Measurements from ENCODE around the gene RELA.

RELA gene

DNA sequence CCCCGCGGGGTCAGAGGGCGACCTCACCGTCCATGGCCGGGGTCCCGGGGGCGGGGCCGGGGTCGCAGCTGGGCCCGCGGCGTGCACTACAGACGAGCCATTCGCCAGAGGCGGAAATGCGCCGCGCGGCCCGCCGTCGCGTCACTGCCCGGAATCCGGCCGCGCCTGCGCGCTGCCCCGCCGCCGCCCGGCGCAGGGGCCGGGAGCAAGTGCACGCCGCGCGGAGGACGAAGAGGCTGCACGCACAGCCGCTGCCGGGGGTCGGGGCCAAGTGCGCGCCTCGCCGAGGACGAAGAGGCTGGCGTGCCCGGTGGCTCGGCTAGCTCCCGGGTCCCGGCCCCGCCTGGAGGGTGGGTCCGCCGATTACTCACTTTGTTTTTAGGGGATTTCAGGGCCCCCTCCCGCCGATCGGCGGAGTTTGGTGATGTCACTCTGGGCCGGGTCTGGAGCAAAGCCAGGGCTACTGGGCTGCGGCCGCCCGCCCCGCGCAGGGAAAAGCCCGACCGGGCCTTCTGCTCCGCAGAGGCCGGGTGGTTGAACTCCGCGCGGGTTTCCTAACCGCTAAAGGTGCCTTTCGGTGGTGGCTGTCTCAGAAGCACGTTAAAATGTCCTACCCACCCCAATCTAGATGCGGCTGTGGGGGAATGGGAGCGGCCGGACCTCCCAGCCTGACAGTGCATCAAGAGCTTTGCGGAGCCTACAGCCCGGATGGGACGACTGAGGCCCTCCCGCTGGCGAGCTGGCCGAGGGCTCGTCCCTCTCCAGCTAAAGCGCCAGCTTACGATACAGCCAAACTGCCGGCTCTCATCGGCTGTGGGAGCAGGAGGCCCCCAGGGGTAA is at the start of gene RELA:
Gene RELA (minus strand): TSS at position 118 of the 840 bp plus-strand sequence. CDS start 84 bp downstream, at position 34.
- peak; percentile 92 for TF ChIP-seq NFIC (IDR thresholded peaks at IDR 0.05)
- peak; percentile 44; the same call in 1 of the 2 replicates for TF ChIP-seq YY1 (IDR thresholded peaks at IDR 0.05; ENCODE audit: low read depth)
- no peak; the same call in 1 of the 2 replicates for TF ChIP-seq CREB1 (IDR thresholded peaks at IDR 0.05; ENCODE audit: low read depth)
- TF ChIP-seq ZBTB7A (IDR thresholded peaks at IDR 0.05; ENCODE audit: low read depth), result peak; percentile 51
- TF ChIP-seq MAX (IDR thresholded peaks at IDR 0.05), result peak; percentile 49
- TF ChIP-seq TCF12 (IDR thresholded peaks at IDR 0.05; ENCODE audit: low read depth), result peak; percentile 43; the same call in 1 of the 2 replicates
- peak; percentile 65 for TF ChIP-seq TAF1 (IDR thresholded peaks at IDR 0.05; ENCODE audit: low read depth)
- TF ChIP-seq, protein P1, sequence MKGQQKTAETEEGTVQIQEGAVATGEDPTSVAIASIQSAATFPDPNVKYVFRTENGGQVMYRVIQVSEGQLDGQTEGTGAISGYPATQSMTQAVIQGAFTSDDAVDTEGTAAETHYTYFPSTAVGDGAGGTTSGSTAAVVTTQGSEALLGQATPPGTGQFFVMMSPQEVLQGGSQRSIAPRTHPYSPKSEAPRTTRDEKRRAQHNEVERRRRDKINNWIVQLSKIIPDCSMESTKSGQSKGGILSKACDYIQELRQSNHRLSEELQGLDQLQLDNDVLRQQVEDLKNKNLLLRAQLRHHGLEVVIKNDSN (IDR thresholded peaks at IDR 0.05), result no peak

- TF ChIP-seq EGR1 (IDR thresholded peaks at IDR 0.05) (no peak), CREB1 (IDR thresholded peaks at IDR 0.05; ENCODE audit: low read depth) (peak; percentile 90), YY1 (IDR thresholded peaks at IDR 0.05; ENCODE audit: low read depth) (peak; percentile 94), NFIC (IDR thresholded peaks at IDR 0.05) (peak; percentile 72), EP300 (IDR thresholded peaks at IDR 0.05; ENCODE audit: borderline replicate concordance) (peak; percentile 19; the same call in 1 of the 2 replicates), TCF12 (IDR thresholded peaks at IDR 0.05; ENCODE audit: low read depth) (peak; percentile 65; the same call in 1 of the 2 replicates), FOXM1 (IDR thresholded peaks at IDR 0.05; ENCODE audit: borderline replicate concordance, low read depth) (peak; percentile 32; the same call in 1 of the 2 replicates), ZBTB7A (IDR thresholded peaks at IDR 0.05; ENCODE audit: low read depth) (no peak), MAX (IDR thresholded peaks at IDR 0.05) (peak; percentile 95), CEBPB (IDR thresholded peaks at IDR 0.05) (no peak), RAD21 (IDR thresholded peaks at IDR 0.05; ENCODE audit: low read depth) (peak; percentile 95), TAF1 (IDR thresholded peaks at IDR 0.05; ENCODE audit: low read depth) (peak; percentile 96), TEAD4 (IDR thresholded peaks at IDR 0.05) (no peak)
- TF ChIP-seq, protein P2, sequence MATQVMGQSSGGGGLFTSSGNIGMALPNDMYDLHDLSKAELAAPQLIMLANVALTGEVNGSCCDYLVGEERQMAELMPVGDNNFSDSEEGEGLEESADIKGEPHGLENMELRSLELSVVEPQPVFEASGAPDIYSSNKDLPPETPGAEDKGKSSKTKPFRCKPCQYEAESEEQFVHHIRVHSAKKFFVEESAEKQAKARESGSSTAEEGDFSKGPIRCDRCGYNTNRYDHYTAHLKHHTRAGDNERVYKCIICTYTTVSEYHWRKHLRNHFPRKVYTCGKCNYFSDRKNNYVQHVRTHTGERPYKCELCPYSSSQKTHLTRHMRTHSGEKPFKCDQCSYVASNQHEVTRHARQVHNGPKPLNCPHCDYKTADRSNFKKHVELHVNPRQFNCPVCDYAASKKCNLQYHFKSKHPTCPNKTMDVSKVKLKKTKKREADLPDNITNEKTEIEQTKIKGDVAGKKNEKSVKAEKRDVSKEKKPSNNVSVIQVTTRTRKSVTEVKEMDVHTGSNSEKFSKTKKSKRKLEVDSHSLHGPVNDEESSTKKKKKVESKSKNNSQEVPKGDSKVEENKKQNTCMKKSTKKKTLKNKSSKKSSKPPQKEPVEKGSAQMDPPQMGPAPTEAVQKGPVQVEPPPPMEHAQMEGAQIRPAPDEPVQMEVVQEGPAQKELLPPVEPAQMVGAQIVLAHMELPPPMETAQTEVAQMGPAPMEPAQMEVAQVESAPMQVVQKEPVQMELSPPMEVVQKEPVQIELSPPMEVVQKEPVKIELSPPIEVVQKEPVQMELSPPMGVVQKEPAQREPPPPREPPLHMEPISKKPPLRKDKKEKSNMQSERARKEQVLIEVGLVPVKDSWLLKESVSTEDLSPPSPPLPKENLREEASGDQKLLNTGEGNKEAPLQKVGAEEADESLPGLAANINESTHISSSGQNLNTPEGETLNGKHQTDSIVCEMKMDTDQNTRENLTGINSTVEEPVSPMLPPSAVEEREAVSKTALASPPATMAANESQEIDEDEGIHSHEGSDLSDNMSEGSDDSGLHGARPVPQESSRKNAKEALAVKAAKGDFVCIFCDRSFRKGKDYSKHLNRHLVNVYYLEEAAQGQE (IDR thresholded peaks at IDR 0.05; ENCODE audit: low read depth), result no peak
- TF ChIP-seq, protein P1 (IDR thresholded peaks at IDR 0.05), result peak; percentile 100
Measured at GRCh38 chr11:65711785-65712632, 49.3 kb upstream of the RELA start, which contains the start of gene KAT5. TSS of gene KAT5 (plus strand) at chr11:65712252. CDS start at chr11:65712268, 16 bp downstream.

GRCh38 chr11:65710421-65710820 is 47.7 kb upstream of the RELA start:
- TF ChIP-seq EGR1 (IDR thresholded peaks at IDR 0.05) (no peak), RAD21 (IDR thresholded peaks at IDR 0.05; ENCODE audit: low read depth) (no peak), TEAD4 (IDR thresholded peaks at IDR 0.05) (no peak), YY1 (IDR thresholded peaks at IDR 0.05; ENCODE audit: low read depth) (no peak), TAF1 (IDR thresholded peaks at IDR 0.05; ENCODE audit: low read depth) (no peak), NFIC (IDR thresholded peaks at IDR 0.05) (no peak), ZBTB7A (IDR thresholded peaks at IDR 0.05; ENCODE audit: low read depth) (no peak), MAX (IDR thresholded peaks at IDR 0.05) (no peak), FOXM1 (IDR thresholded peaks at IDR 0.05; ENCODE audit: borderline replicate concordance, low read depth) (no peak), TCF12 (IDR thresholded peaks at IDR 0.05; ENCODE audit: low read depth) (no peak), CEBPB (IDR thresholded peaks at IDR 0.05) (no peak), EP300 (IDR thresholded peaks at IDR 0.05; ENCODE audit: borderline replicate concordance) (no peak), CREB1 (IDR thresholded peaks at IDR 0.05; ENCODE audit: low read depth) (no peak)
- TF ChIP-seq, protein P2 (IDR thresholded peaks at IDR 0.05; ENCODE audit: low read depth), result no peak
- TF ChIP-seq, protein P1 (IDR thresholded peaks at IDR 0.05), result no peak

GRCh38 chr11:65709661-65710060 is 46.9 kb upstream of the RELA start:
- TF ChIP-seq, protein P2 (IDR thresholded peaks at IDR 0.05; ENCODE audit: low read depth), result no peak
- TF ChIP-seq EGR1 (IDR thresholded peaks at IDR 0.05), result no peak
- TF ChIP-seq, protein P1 (IDR thresholded peaks at IDR 0.05), result no peak
- no peak for TF ChIP-seq ZBTB7A (IDR thresholded peaks at IDR 0.05; ENCODE audit: low read depth)
- no peak for TF ChIP-seq EP300 (IDR thresholded peaks at IDR 0.05; ENCODE audit: borderline replicate concordance)
- TF ChIP-seq FOXM1 (IDR thresholded peaks at IDR 0.05; ENCODE audit: borderline replicate concordance, low read depth), result no peak
- no peak for TF ChIP-seq MAX (IDR thresholded peaks at IDR 0.05)
- TF ChIP-seq NFIC (IDR thresholded peaks at IDR 0.05), result no peak
- TF ChIP-seq TCF12 (IDR thresholded peaks at IDR 0.05; ENCODE audit: low read depth), result no peak
- TF ChIP-seq RAD21 (IDR thresholded peaks at IDR 0.05; ENCODE audit: low read depth), result no peak
- TF ChIP-seq CREB1 (IDR thresholded peaks at IDR 0.05; ENCODE audit: low read depth), result no peak
- no peak for TF ChIP-seq CEBPB (IDR thresholded peaks at IDR 0.05)
- TF ChIP-seq YY1 (IDR thresholded peaks at IDR 0.05; ENCODE audit: low read depth), result no peak
- TF ChIP-seq TEAD4 (IDR thresholded peaks at IDR 0.05), result no peak
- no peak for TF ChIP-seq TAF1 (IDR thresholded peaks at IDR 0.05; ENCODE audit: low read depth)

Data from Ishikawa (cell line).